B cell (primary cell): ENCODE measurements around the gene FBF1. TPM values are rescaled to one million over a fixed set of nuclear protein-coding genes. Genes with fewer than 3 reads are reported as not detected.
"Not testable (repeated sequence)": the region's sequence is repeated elsewhere in the genome, so short reads cannot be mapped to it uniquely, and the experiment has no call there.

Source experiments
- ATAC-seq: fragments of 200-7000 bp; cut with Tn5 transposase; one replicate; pipeline ENCODE4 v1.10.0; 2021; ENCODE audit warnings: low read depth, mild to moderate bottlenecking, moderate number of reproducible peaks, moderate library complexity
- CTCF ChIA-PET: fragments of 350-600 bp; sonication (Branson Sonifier 250); formaldehyde crosslinking; loops from one replicate; lab custom pipeline; 2021; ENCODE audit warnings: antibody characterized with exemption, inconsistent platforms; lab: Charles Lee
- POLR2A ChIA-PET: fragments of 350-600 bp; sonication (Branson Sonifier 250); formaldehyde crosslinking; loops from one replicate; lab custom pipeline; 2021; ENCODE audit warnings: antibody characterized with exemption; lab: Charles Lee
- DNase-seq: peaks from one replicate; pipeline ENCODE4 v3.0.0; 2013
- H2AFZ ChIP-seq: 2 replicates; pipeline ENCODE4 v1.6.1; 2012; ENCODE audit warnings: mild to moderate bottlenecking, low read depth, low read length; ENCODE audit not compliant: insufficient read depth, poor library complexity, severe bottlenecking
- H3K27ac ChIP-seq, 2 donors: 1 replicate in 1 of 2; 2 replicates in 1 of 2; pipeline ENCODE4 v1.5.1; 2012 to 2013; ENCODE audit warnings: low read length in 2 of 2, mild to moderate bottlenecking in 2 of 2, moderate library complexity in 1 of 2
- H3K27me3 ChIP-seq, 4 experiments: fragments of 200-600 bp in 1 of 4; sonication (generic) in 1 of 4; replicated peaks in 1 of 4; 1 replicate in 2 of 4; 2 replicates in 2 of 4; pipeline versions ENCODE4 v1.6.1 to v1.7.0; 2013 to 2016; ENCODE audit warnings: low read length in 3 of 4, mild to moderate bottlenecking in 2 of 4, mixed read lengths in 1 of 4, moderate library complexity in 1 of 4; ENCODE audit not compliant: insufficient read depth in 4 of 4, control insufficient read depth in 3 of 4; ENCODE audit errors: control extremely low read depth in 1 of 4
- H3K36me3 ChIP-seq, 2 experiments: replicated peaks in 1 of 2; 1 replicate in 1 of 2; 2 replicates in 1 of 2; pipeline versions ENCODE4 v1.6.1 to v1.7.1; 2013; ENCODE audit warnings: low read length in 1 of 2; ENCODE audit not compliant: insufficient read depth in 2 of 2, control insufficient read depth in 1 of 2; ENCODE audit errors: control extremely low read depth in 1 of 2, extremely low read depth in 1 of 2
- H3K4me1 ChIP-seq, 2 donors: fragments of 200-600 bp in 1 of 2; sonication (generic) in 1 of 2; 1 replicate in 1 of 2; 2 replicates in 1 of 2; pipeline versions ENCODE4 v1.5.1 to v1.6.1; 2013 to 2017; ENCODE audit warnings: low read length in 2 of 2; ENCODE audit not compliant: control insufficient read depth in 2 of 2, insufficient read depth in 2 of 2
- H3K4me2 ChIP-seq: replicated peaks from 2 replicates; pipeline ENCODE3; 2012; ENCODE audit warnings: mild to moderate bottlenecking, low read depth, low read length; ENCODE audit not compliant: poor library complexity, severe bottlenecking
- H3K4me3 ChIP-seq, 5 experiments: fragments of 200-600 bp in 1 of 5; sonication (generic) in 1 of 5; 1 replicate in 3 of 5; 2 replicates in 2 of 5; pipeline versions ENCODE4 v1.5.1 to v1.7.0; 2011 to 2016; ENCODE audit warnings: low read length in 4 of 5, mild to moderate bottlenecking in 4 of 5, low read depth in 2 of 5, control low read depth in 1 of 5, moderate library complexity in 1 of 5; ENCODE audit not compliant: insufficient read depth in 1 of 5; ENCODE audit errors: control extremely low read depth in 1 of 5, extremely low read depth in 1 of 5
- H3K79me2 ChIP-seq: fragments of 200-600 bp; sonication (generic); one replicate; pipeline ENCODE4 v1.6.0; 2016; ENCODE audit warnings: low read length; ENCODE audit not compliant: control insufficient read depth, insufficient read depth
- H3K9ac ChIP-seq: fragments of 200-600 bp; sonication (generic); 2 replicates; pipeline ENCODE4 v1.6.1; 2017; ENCODE audit warnings: mild to moderate bottlenecking, low read length, moderate library complexity
- H3K9me3 ChIP-seq, 3 donors: one replicate each; pipeline versions ENCODE4 v1.6.1 to v1.7.1; 2013; ENCODE audit warnings: low read length in 2 of 3; ENCODE audit not compliant: control insufficient read depth in 2 of 3, insufficient read depth in 1 of 3; ENCODE audit errors: control extremely low read depth in 1 of 3
- H4K20me1 ChIP-seq: 2 replicates; pipeline ENCODE4 v1.6.0; 2012; ENCODE audit warnings: mild to moderate bottlenecking, low read length; ENCODE audit not compliant: insufficient read depth, control insufficient read depth, poor library complexity, severe bottlenecking
- H3K27ac Mint-ChIP-seq: one replicate; pipeline ENCODE4 v1.8.0; 2021; ENCODE audit warnings: mixed read lengths
- H3K27me3 Mint-ChIP-seq: one replicate; pipeline ENCODE4 v1.8.0; 2021; ENCODE audit warnings: mixed read lengths
- H3K4me1 Mint-ChIP-seq: one replicate; pipeline ENCODE4 v1.8.0; 2021; ENCODE audit warnings: mixed read lengths
- H3K4me3 Mint-ChIP-seq: one replicate; pipeline ENCODE4 v1.8.0; 2021; ENCODE audit warnings: mixed read lengths
- H3K9me3 Mint-ChIP-seq: one replicate; pipeline ENCODE4 v1.8.0; 2022; ENCODE audit warnings: mixed read lengths; ENCODE audit not compliant: insufficient read depth
- EZH2 ChIP-seq: IDR thresholded peaks from 2 replicates; pipeline ENCODE4 v1.6.1; 2012; ENCODE audit warnings: borderline replicate concordance, low read depth, mild to moderate bottlenecking, moderate library complexity, low read length; ENCODE audit not compliant: insufficient read depth, poor library complexity, severe bottlenecking
- WGBS: methylation state at CpG from one replicate; pipeline ENCODE4 v1.1.5; 2013; ENCODE audit warnings: missing lambda C conversion rate; ENCODE audit not compliant: insufficient coverage; 5-methylcytosine and 5-hydroxymethylcytosine counted together
- intact Hi-C: fragments of 100-400 bp; cut with micrococcal nuclease; formaldehyde crosslinking; loops from one replicate; pipeline ENCODE4 v1.10.0; 2022
- polyA plus RNA-seq: library from polyadenylated mRNA; depleted of rRNA; stranded (reverse); fragments of >200 nt; gene quantifications from 2 replicates; pipeline ENCODE4 v1.2.3, GENCODE V29; 2012
- total RNA-seq, 2 donors: library from RNA; stranded (reverse); fragments of 120-200 nt in 1 of 2; gene quantifications; 1 replicate in 1 of 2; 2 replicates in 1 of 2; pipeline versions ENCODE4 v1.2.3 to v1.2.4, GENCODE V29; 2013 to 2022
- TF ChIP-seq, protein P1 (sequence below): fragments of 200-600 bp; IDR thresholded peaks from one replicate; pipeline ENCODE4 v1.8.0; 2022; ENCODE audit warnings: antibody characterized with exemption, mild to moderate bottlenecking

FBF1 gene
- total and polyA plus RNA-seq, 2 donors (not counting 1 experiment from before 2014, with no cell fraction given): 21.6 to 31.5 TPM

DNA sequence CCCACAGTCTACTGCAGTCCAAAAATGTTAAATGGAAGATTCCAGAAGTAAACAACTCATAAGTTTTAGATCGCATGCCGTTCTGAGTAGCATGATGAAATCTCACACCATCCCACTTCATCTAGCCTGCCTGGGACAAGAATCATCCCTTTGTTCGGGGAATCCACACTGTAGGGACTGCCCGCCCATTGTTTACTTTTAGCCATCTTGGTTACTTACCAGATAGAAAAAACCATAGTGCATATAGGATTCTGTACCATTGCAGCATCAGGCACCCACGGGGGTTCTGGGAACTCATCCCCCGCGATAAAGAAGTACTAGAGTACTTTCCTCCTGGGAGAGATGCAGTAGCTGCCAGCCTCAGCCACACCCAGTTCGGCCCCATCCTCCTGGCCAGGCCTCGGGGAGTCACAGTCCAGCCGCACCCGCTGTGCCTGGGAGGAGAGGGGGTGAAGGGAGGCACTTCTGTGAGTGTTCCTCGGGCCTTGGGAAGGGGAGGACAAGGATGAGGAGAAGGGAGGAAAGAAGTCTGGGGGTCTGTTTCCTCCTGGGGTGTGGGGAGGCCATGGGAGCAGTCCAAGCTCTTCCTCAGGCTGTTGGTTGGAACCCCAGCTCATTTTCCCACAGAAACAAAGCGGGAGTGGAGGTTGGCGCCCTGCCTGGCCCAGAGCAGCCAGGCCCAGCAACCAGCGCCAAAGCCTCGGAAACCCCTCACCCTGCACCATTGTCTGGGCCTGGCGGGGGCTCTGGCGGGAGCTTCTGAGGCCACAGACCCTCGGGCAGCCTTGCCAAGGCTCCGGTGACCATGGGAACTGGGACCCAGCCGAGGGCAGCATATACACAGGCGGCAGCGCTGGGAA is 71.3 kb downstream of the FBF1 start:
- H3K4me3 ChIP-seq: no peak overlapping the region
- WGBS: 92% methylated on average over 22 of the region's 23 CpGs
- ATAC-seq (no peak), DNase-seq (no peak)
- H3K27me3 ChIP-seq: no peaks in the 10 kb centered on the region
- Mint-ChIP-seq H3K27me3 (no peaks in the 10 kb centered on the region), H3K4me1 (peaks cover 10% of the 10 kb centered on the region), H3K4me3 (no peak overlapping the region), H3K9me3 (no peaks in the 10 kb centered on the region), H3K27ac (no peak overlapping the region)
- peaks cover 5 to 11% of the 10 kb centered on the region in 2 donors for H3K4me1 ChIP-seq
- H4K20me1 ChIP-seq: no peaks in the 10 kb centered on the region
- no peak overlapping the region for H3K4me2 ChIP-seq
- H3K9me3 ChIP-seq: no peaks in the 10 kb centered on the region
- no peaks in the 10 kb centered on the region for H3K36me3 ChIP-seq
- TF ChIP-seq, protein P1, sequence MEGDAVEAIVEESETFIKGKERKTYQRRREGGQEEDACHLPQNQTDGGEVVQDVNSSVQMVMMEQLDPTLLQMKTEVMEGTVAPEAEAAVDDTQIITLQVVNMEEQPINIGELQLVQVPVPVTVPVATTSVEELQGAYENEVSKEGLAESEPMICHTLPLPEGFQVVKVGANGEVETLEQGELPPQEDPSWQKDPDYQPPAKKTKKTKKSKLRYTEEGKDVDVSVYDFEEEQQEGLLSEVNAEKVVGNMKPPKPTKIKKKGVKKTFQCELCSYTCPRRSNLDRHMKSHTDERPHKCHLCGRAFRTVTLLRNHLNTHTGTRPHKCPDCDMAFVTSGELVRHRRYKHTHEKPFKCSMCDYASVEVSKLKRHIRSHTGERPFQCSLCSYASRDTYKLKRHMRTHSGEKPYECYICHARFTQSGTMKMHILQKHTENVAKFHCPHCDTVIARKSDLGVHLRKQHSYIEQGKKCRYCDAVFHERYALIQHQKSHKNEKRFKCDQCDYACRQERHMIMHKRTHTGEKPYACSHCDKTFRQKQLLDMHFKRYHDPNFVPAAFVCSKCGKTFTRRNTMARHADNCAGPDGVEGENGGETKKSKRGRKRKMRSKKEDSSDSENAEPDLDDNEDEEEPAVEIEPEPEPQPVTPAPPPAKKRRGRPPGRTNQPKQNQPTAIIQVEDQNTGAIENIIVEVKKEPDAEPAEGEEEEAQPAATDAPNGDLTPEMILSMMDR: no peak
- no peak for TF ChIP-seq EZH2
- POLR2A ChIA-PET: no interaction called here
- no peak overlapping the region for H2AFZ ChIP-seq
- no peak overlapping the region for H3K9ac ChIP-seq
- CTCF ChIA-PET: no interaction called here
- H3K27ac ChIP-seq: no peak overlapping the region
- no peaks in the 10 kb centered on the region for H3K79me2 ChIP-seq
- intact Hi-C loops: no loop called here

DNA sequence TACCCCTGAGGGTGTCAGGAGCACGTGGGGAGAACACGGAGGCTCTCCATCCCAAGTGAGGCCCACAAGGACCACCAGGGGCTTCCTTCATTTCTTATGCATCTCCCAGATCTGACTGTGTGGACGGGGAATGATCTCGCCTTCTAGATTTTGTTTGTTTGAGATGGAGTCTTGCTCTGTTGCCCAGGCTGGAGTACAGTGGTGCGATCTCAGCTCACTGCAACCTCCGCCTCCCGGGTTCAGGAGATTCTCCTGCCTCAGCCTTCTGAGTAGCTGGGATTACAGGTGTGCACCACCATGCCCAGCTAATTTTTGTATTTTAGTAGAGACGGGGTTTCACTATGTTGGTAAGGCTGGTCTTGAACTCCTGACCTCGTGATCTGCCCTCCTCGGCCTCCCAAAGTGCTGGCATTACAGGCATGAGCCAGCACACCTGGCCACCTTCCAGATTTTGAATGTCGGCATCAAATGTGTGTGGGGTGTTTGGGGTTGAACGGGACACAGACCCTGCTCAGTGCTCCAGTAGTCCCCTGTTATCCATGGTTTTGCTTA is 72.0 kb downstream of the FBF1 start:
- POLR2A ChIA-PET: not testable (repeated sequence)

DNA sequence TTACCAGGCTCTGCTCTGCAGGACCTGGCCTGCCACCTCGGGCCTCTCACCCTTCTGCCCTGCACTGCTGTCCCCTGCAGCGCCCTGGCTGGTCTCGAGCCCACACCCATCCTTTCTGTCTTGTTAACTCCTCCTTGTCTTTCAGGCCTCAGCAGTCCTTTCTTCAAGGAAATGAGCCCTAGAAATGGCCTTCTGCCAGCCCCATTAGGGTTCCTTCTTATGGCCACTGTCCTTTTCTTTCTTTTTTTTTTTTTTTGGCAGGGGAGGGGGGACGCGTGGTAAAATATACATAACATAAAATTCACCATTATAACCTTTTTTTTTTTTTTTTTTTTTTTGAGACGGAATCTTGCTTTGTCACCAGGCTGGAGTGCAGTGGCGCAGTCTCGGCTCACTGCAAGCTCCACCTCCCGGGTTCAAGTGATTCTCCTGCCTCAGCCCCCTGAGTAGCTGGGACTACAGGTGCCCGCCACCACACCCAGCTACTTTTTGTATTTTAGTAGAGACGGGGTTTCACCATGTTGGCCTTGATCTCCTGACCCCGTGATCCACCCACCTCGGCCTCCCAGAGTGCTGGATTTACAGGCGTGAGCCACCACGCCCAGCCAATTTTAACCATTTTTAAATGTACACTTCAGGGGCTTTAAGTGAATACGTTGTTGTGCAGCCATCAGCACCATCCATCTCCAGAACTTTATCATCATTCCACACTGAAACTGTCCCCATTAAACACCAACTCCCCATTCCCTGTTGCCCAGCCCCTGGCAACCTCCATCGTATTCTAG is 75.2 kb downstream of the FBF1 start:
- ChIA-PET CTCF (interaction anchor here (0.6 to 3.3 kb wide), 7 partner anchors 10 to 464 kb away, joined by 3 to 13 read pairs (median 4); partner anchors contain the start of genes TRIM65 and WBP2), POLR2A (interaction anchor here (0.6 to 1.6 kb wide), 3 partner anchors 10 to 80 kb away, joined by 3 to 12 read pairs (median 6); no protein-coding TSS in a partner anchor)
- intact Hi-C loops, DNase-seq, H3K4me3 ChIP-seq, ATAC-seq, H3K9me3 ChIP-seq, H4K20me1 ChIP-seq, H3K79me2 ChIP-seq, H3K27me3 Mint-ChIP-seq, H3K4me2 ChIP-seq, H3K4me3 Mint-ChIP-seq, H3K27me3 ChIP-seq, H3K36me3 ChIP-seq, H3K9ac ChIP-seq, H2AFZ ChIP-seq, H3K9me3 Mint-ChIP-seq: not testable (repeated sequence)
- Mint-ChIP-seq H3K4me1 (peaks cover 22% of the 10 kb centered on the region), H3K27ac (peak overlapping the region; percentile 76)
- H3K4me1 ChIP-seq: peaks cover 13 to 19% of the 10 kb centered on the region in 2 donors
- WGBS: 97% methylated on average over 11 of the region's 17 CpGs
- peak overlapping the region in 1 of 2 donors; percentile 78 for H3K27ac ChIP-seq

More for the DNA sequence above, 72.0 kb downstream of the FBF1 start:
- H3K27ac Mint-ChIP-seq, H3K27me3 Mint-ChIP-seq, ATAC-seq, H3K27ac ChIP-seq, H3K9ac ChIP-seq, H3K4me2 ChIP-seq, H3K4me3 Mint-ChIP-seq, H3K79me2 ChIP-seq, intact Hi-C loops, H3K9me3 ChIP-seq, H3K4me3 ChIP-seq, H3K9me3 Mint-ChIP-seq, DNase-seq, H3K27me3 ChIP-seq, H4K20me1 ChIP-seq, CTCF ChIA-PET, H2AFZ ChIP-seq, H3K36me3 ChIP-seq: not testable (repeated sequence)
- WGBS: 95% methylated on average over 11 of the region's 12 CpGs
- peaks cover 12 to 18% of the 10 kb centered on the region in 2 donors for H3K4me1 ChIP-seq
- peaks cover 16% of the 10 kb centered on the region for H3K4me1 Mint-ChIP-seq
